Middle frontal gyrus (tissue), 1 donor: ENCODE data around the gene PLCB2.

Source experiments
- DNase-seq: peaks from one replicate; pipeline ENCODE4 v3.0.0-alpha.2; 2015; ENCODE audit warnings: low spot score; ENCODE audit errors: extremely low spot score

Gene PLCB2

DNA sequence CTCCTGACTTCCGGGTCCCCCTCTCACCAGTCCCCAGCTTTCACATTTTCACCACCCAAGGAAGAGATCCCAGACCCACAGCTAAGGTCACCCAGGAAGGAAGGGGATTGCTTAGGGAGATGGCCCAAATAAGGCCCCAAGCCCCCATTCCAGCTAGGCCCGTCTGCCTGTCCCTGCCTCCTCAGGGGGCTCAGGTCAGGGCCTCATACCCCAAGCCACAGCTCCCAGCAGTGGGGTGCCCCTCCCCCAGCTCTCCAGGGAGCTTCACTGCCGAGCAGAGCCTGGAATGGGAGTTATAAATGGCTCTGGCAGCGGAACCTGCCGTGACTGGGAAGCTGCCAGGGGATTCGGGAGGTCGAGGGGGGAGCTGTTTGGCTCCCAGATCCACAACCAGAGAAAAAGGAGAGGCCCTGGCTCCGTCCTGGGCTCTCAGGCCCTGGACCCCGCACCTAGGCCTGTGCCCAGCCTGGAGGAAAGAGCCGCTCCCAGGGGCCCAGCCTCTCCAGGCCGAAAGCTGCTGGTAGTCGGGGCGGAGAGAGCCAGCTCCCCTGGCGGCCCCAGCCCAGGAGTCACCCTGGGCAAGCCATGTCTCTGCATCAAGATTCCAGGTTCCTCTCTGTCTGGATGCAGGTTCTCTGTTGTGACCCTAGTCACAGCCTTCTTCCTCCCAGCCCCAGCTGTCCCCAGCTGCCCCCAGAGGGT lies 32.5 kb upstream of the PLCB2 start:
- no peak for DNase-seq

GRCh38 chr15:40339621-40339945 lies 31.8 kb upstream of the PLCB2 start:
- DNase-seq: no peak

GRCh38 chr15:40338921-40339620 lies 31.3 kb upstream of the PLCB2 start:
- peak; percentile 51 for DNase-seq

GRCh38 chr15:40338041-40338657 lies 30.4 kb upstream of the PLCB2 start:
- no peak for DNase-seq

DNA sequence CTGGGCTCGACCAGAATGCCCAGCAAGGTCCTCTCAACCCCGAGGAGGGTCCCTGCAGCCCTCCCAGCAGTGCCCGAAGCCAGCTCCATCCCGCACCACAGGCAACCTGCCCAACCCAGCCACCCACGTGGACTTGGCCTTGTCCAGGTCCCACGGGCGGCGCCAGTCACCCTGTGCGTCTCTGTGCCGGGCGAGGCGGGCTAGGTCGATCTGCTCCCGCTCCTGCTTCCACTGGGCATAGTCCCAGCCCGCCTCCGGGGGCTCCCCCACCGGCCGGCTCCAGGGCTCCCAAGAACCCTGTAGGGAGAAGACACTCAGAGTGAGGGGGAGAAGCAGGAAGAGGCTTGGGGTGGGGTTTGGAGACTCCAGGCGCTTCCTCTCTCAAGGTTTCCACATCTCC lies 29.9 kb upstream of the PLCB2 start:
- no peak for DNase-seq

DNA sequence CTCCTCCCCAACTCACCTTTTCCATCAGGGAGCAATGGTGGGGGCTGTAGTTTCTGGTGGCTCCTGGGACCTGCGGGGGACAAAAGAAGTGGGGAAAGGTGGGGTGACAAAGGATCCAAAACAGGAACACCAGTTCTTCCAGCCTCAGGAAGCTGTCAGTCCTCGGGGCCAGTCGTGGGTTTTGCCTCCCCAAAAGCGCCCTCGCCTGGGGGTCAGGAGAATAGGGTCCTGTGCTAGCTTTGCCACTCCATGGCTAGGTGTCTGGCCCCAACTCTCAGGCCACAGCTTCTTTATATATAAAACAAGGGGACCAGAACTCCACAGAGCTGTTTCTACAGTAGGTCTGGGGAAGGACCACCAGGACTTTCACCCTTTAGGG lies 29.0 kb upstream of the PLCB2 start:
- no peak for DNase-seq

GRCh38 chr15:40335938-40336743 lies 28.4 kb upstream of the PLCB2 start:
- no peak for DNase-seq

GRCh38 chr15:40334941-40335795 lies 27.4 kb upstream of the PLCB2 start:
- no peak for DNase-seq

DNA sequence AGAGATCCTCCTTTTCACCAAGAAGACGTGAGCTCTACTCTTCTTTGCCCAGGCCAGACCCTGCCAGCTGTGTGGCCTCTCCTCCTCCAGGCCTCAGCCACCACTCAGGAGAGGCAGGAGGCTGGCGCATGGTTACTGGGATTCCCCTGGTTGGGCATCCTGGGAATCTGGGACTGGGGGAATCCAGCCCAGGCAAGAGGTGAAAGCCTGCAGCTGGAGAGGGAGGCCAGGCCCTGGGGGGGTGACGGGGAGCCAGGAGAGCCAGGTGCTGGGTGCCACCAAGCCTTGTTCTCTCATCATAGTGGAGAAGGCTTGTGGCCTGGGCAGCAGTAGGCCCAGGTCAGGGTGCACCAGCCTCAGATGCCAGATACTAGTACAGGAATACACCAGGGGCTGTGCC lies 26.8 kb upstream of the PLCB2 start:
- DNase-seq: no peak

GRCh38 chr15:40333922-40334492 lies 26.3 kb upstream of the PLCB2 start:
- DNase-seq: no peak

GRCh38 chr15:40332113-40332781 lies 24.5 kb upstream of the PLCB2 start:
- no peak for DNase-seq

DNA sequence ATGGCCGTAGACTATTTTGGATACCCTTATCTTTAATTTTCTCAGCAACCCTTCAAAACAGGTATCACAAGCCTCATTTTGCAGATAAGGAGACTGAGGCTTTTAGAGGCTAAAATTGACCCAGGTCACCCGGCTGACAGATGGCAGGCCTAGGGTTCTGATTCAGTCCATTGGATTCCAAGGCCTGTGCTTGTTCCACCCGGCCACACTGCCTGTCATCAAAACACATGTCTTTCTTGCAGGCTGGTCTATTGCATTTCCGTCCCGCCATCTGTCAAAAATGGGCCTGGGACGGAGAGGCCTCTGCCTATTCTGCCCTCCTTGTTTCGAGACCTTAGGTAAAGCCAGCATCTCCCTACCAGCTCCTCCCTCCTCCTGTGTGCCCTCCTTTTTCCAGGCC lies 23.9 kb upstream of the PLCB2 start:
- no peak for DNase-seq

GRCh38 chr15:40331026-40331425 lies 23.3 kb upstream of the PLCB2 start:
- no peak for DNase-seq

DNA sequence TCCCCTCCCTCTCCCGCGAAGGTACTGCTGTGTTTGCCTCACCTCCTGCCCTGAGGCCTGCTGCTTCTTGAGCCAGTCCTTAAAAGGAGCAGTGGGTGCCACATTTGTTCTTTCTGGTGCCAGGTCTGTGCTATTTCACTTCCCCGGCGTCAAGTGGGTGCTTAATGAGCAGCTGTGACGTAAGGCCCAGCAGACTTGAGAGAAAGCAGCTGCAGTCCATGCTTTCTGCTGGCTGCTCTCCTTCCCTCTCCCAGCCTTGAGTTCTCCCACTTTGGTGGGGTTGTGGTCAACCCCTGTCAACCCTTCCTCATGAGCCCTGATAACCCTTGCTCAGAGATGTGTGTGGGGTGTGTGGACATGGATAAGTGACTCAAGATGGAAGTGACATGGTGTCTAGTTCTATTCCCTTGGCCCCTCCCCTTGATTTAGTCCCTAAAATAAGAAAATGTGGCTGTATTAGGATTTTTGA lies 22.7 kb upstream of the PLCB2 start:
- no peak for DNase-seq

DNA sequence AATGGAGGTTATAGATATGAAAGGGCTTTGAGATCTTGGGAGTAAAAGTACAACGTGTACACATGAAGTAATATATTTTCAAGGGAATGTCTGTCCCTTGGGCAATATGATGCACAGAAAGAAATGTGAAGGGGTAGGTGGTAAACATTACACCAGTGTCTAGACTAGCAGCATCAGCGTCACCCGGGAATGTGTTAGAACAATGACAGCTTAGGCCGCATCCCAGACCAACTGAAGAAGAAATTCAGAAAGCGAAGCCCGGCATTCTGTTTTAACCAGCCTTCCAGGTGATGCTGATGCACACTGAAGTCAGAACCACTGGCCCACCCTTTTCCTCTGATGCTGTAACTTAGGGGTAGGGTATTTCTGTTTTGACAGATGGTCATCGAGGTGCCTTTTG lies 22.1 kb upstream of the PLCB2 start:
- no peak for DNase-seq

GRCh38 chr15:40328751-40329150 lies 21.0 kb upstream of the PLCB2 start:
- DNase-seq: no peak

DNA sequence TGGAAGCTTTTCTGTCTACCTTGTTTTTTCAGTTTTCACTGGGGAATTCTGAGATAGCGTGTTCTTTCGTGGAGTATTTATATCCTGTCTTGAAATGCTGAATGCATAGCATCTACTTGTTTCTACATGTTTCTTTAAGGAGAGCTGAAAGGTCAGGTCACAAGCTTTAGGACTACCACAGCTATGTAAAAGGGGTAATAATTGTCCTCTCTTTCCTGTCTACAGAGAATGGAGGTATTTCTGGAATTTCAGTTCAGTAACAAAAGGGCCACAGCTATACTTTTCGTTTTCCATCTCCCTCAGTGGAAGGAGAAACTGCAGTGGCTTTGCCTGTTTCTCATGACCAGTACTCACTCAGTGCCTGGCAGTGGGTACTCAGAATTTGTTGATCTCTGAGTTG lies 20.4 kb upstream of the PLCB2 start:
- no peak for DNase-seq

GRCh38 chr15:40327457-40327856 lies 19.7 kb upstream of the PLCB2 start:
- DNase-seq: no peak

GRCh38 chr15:40325700-40326099 lies 18.0 kb upstream of the PLCB2 start:
- no peak for DNase-seq

- DNase-seq: no peak
Measured at GRCh38 chr15:40325188-40325587, 17.5 kb upstream of the PLCB2 start.
